PFSK-1 (cell line): ENCODE results near the gene CHGA.

Source experiments
- POLR2AphosphoS5 ChIP-seq: IDR thresholded peaks from 2 replicates; pipeline ENCODE4 v1.6.1; 2012; ENCODE audit warnings: low read depth, mild to moderate bottlenecking, control low read depth, low read length, moderate library complexity
- REST ChIP-seq, 2 experiments: IDR thresholded peaks; 2 replicates each; pipeline versions ENCODE4 v1.6.1 to v1.8.0; 2011 to 2012; ENCODE audit warnings: low read depth in 2 of 2, low read length in 2 of 2, control low read depth in 1 of 2, inconsistent platforms in 1 of 2, mild to moderate bottlenecking in 1 of 2, moderate library complexity in 1 of 2; ENCODE audit not compliant: insufficient read depth in 1 of 2
- TAF1 ChIP-seq: IDR thresholded peaks from 2 replicates; pipeline ENCODE4 v1.6.1; 2012; ENCODE audit warnings: low read length, control low read depth, borderline replicate concordance; ENCODE audit not compliant: insufficient read depth

GRCh38 chr14:92969871-92970270 lies 46.9 kb downstream of the CHGA start:
- no peak for TF ChIP-seq REST (IDR thresholded peaks at IDR 0.05; ENCODE audit: insufficient read depth in 1 of 2, low read depth in 2 of 2, low read length in 2 of 2)
- no peak for TF ChIP-seq POLR2AphosphoS5
- TF ChIP-seq TAF1, result no peak
